ENCODE measurements around the gene FAM184B. TPM values are rescaled to one million over a fixed set of nuclear protein-coding genes. Genes with fewer than 3 reads are reported as not detected.

Gene FAM184B
- total RNA-seq, 2 experiments from 2014 or later = not detected

DNA sequence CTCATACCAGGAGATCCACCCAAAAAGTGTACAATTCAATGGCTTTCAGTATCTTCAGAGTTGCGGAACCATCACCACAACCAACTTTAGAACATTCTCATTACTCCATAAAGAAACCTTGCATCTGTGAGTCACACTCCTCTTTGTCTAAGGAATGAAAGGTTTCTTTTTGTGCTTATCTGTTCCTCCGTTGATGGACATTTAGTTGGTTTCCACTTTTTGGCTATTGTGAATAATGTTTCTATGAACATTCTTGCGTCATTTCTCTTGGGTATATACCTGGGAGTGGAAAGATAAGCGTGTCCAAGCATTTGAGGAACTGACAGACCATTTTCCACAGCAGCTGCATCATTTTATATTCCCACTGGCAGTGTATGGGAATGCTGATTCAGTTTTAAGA, 10.6 kb downstream of the FAM184B start:
- Mint-ChIP-seq H3K27me3 (peaks cover 7% of the 10 kb centered on the region), H3K36me3 (no peaks in the 10 kb centered on the region), H3K4me1 (ENCODE audit: low read depth) (no peaks in the 10 kb centered on the region), H3K27ac (no peak overlapping the region), H3K4me3 (no peak overlapping the region), H3K9me3 (peaks cover 4% of the 10 kb centered on the region)
- DNase-seq = no peak
- ChIA-PET POLR2A (no interaction called here), CTCF (no interaction called here)
- intact Hi-C loops (cut with micrococcal nuclease) = no loop called here

DNA sequence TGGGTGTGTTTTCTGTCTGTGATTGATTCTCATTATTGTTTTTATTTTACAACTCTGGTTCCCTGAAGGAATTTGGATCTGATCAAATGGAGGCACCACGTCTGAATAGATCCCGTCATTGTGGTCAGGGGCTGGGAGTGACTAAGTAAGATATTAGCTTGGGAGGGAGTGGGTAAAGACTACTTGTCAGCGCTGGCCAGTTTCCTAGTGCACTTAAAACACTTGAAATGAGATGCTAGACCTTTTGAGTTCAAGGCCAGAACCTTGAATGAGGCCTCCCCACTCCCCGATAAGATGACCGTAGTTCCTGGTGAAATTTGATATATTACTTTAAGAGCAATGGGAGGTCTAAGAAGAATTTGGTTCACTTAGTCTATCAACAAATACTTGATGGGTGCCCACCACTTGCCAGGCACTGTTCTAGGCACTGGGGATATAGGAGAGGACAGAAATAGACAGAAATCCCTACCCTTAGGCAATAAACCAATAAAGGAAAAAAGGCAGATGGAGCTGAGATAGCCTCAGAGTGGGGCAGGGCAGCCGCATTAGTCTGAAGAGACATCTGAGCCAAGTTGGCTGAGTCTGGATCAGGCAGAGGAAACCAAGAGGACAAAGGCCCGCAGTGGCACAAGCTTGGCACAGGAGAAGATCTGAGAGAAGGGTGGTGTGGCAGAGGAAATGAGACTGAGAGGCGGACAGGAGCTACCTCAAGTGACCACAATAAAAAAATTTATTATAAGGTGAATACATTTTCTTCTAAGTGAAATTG, 11.8 kb downstream of the FAM184B start:
- Mint-ChIP-seq H3K36me3 (no peaks in the 10 kb centered on the region), H3K9me3 (peaks cover 4% of the 10 kb centered on the region), H3K27ac (no peak overlapping the region), H3K4me1 (ENCODE audit: low read depth) (no peaks in the 10 kb centered on the region), H3K27me3 (peaks cover 7% of the 10 kb centered on the region), H3K4me3 (no peak overlapping the region)
- POLR2A ChIA-PET = no interaction called here
- intact Hi-C loops (cut with micrococcal nuclease) = no loop called here
- CTCF ChIA-PET = no interaction called here
- no peak for DNase-seq

DNA sequence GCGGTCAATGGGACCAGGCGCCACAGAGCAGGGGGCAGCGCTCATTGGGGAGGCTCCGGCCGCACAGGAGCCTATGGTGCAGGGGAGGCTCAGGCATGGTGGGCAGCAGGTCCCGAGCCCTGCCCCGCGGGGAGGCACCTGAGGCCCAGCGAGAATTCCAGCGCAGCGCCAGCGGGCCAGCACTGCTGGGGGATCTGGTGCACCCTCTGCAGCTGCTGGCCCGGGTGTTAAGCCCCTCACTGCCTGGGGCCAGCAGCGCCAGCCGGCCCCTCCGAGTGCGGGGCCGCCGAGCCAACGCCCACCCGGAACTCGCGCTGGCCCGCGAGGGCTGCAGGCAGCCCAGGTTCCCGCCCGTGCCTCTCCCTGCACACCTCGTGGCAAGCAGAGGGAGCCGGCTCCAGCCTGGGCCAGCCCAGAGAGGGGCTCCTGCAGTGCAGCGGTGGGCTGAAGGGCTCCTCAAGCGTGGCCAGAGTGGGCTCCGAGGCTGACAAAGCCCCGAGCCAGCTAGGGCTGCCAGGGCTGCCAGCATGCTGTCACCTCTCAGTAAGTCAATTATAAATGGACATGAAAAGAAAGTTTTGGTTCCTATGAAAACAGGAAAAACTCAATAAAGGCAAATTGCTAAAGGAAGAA, 14.5 kb downstream of the FAM184B start:
- DNase-seq = no peak
- Mint-ChIP-seq H3K4me1 (ENCODE audit: low read depth) (no peaks in the 10 kb centered on the region), H3K36me3 (no peaks in the 10 kb centered on the region), H3K9me3 (peaks cover 4% of the 10 kb centered on the region), H3K4me3 (no peak overlapping the region), H3K27ac (no peak overlapping the region), H3K27me3 (peaks cover 7% of the 10 kb centered on the region)
- intact Hi-C loops (cut with micrococcal nuclease) = no loop called here
- ChIA-PET CTCF (interaction anchor here (1.2 kb wide), 1 partner anchor 41 kb away, joined by 4 read pairs; no protein-coding TSS in a partner anchor), POLR2A (no interaction called here)

GRCh38 chr4:17765514-17766286, 15.7 kb downstream of the FAM184B start:
- peak; percentile 9 for DNase-seq
- POLR2A ChIA-PET = no interaction called here
- Mint-ChIP-seq H3K27me3 (peaks cover 7% of the 10 kb centered on the region), H3K9me3 (peaks cover 4% of the 10 kb centered on the region), H3K27ac (no peak overlapping the region), H3K36me3 (no peaks in the 10 kb centered on the region), H3K4me3 (no peak overlapping the region), H3K4me1 (ENCODE audit: low read depth) (no peaks in the 10 kb centered on the region)
- intact Hi-C loops (cut with micrococcal nuclease) = no loop called here
- CTCF ChIA-PET = interaction anchor here (0.8 to 1.2 kb wide), 2 partner anchors 43 to 152 kb away, joined by 3 to 4 read pairs; no protein-coding TSS in a partner anchor

DNA sequence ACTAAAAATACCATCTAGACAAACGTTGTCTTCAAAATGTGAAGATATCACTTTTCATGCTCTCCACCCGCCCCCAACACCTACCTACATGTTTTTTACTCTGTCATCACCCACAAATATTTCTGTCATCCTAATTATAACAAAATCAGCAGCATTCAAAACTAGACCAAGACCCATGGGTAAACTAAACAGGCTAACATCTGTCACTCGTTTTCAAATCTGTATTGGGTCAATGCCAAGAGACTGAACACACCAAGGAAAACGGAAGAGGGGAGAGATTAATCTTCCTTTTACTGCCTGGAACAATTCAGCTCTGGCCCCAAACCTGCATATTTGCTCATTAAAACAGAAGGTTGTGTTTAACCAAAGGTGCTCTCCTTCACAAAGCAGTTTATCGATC, 17.5 kb downstream of the FAM184B start:
- Mint-ChIP-seq H3K4me3 (no peak overlapping the region), H3K36me3 (no peaks in the 10 kb centered on the region), H3K27ac (no peak overlapping the region), H3K27me3 (peaks cover 3% of the 10 kb centered on the region), H3K9me3 (peaks cover 4% of the 10 kb centered on the region), H3K4me1 (ENCODE audit: low read depth) (no peaks in the 10 kb centered on the region)
- CTCF ChIA-PET = no interaction called here
- DNase-seq = no peak
- POLR2A ChIA-PET = no interaction called here
- intact Hi-C loops (cut with micrococcal nuclease) = no loop called here

DNA sequence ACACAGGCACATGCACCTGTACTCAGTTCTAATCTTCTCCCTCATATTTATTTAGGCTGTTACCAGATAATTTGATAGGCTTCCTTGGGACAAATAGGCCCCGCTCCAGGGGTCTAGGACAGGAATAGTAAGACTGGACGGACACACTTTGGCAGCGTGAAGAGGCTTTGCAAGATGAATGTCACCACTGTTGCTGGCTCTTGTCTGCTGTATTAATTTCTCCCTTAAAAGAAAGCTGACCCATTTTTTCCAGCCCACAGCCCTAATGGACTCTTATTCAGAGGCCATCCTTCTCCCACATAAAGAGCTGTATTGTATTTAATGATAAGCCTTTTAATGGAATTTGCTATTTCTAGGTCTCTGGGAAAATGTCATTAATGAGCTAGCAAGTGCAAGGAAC, 18.0 kb downstream of the FAM184B start:
- peaks cover 3% of the 10 kb centered on the region for H3K27me3 Mint-ChIP-seq
- intact Hi-C loops (cut with micrococcal nuclease) = no loop called here
- H3K4me3 Mint-ChIP-seq = no peak overlapping the region
- H3K4me1 Mint-ChIP-seq (ENCODE audit: low read depth) = no peaks in the 10 kb centered on the region
- no peak overlapping the region for H3K27ac Mint-ChIP-seq
- no peaks in the 10 kb centered on the region for H3K36me3 Mint-ChIP-seq
- CTCF ChIA-PET = interaction anchor here (0.8 kb wide), 1 partner anchor 15 kb away, joined by 3 read pairs; no protein-coding TSS in a partner anchor
- peaks cover 4% of the 10 kb centered on the region for H3K9me3 Mint-ChIP-seq
- POLR2A ChIA-PET = no interaction called here
- no peak for DNase-seq

DNA sequence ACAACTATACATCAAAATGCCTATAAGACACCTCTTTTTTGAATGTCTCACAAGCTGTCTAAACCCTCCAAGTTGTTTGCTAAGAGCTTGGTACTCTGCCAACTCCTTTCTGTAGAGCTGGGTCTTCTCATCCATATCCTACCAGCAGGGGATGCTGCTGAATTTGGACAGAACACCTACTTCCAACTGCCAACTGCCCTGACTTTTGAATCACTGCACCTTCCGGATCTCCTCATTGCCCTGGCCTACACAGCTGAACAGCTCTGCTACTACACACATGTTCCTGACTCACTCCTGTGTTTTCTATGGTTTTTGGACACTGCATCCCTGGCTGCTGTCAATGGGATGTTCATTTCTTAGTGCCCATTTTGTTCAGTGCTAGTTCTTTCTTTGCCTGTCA, 18.7 kb downstream of the FAM184B start:
- Mint-ChIP-seq H3K36me3 (no peaks in the 10 kb centered on the region), H3K4me1 (ENCODE audit: low read depth) (no peaks in the 10 kb centered on the region), H3K27me3 (peaks cover 3% of the 10 kb centered on the region), H3K9me3 (peaks cover 4% of the 10 kb centered on the region), H3K4me3 (no peak overlapping the region), H3K27ac (no peak overlapping the region)
- intact Hi-C loops (cut with micrococcal nuclease) = loop anchor here (1.0 kb wide), 1 partner anchor 46 kb away; no protein-coding TSS in a partner anchor
- ChIA-PET POLR2A (no interaction called here), CTCF (interaction anchor here (0.7 to 1.0 kb wide), 3 partner anchors 14 to 47 kb away, joined by 3 to 5 read pairs (median 3); no protein-coding TSS in a partner anchor)
- no peak for DNase-seq

- intact Hi-C loops (cut with micrococcal nuclease) = no loop called here
- no peak for DNase-seq
- Mint-ChIP-seq H3K4me3 (no peak overlapping the region), H3K4me1 (ENCODE audit: low read depth) (no peaks in the 10 kb centered on the region), H3K27me3 (peaks cover under 1% of the 10 kb centered on the region), H3K27ac (no peak overlapping the region), H3K36me3 (no peaks in the 10 kb centered on the region), H3K9me3 (peaks cover under 1% of the 10 kb centered on the region)
- CTCF ChIA-PET = no interaction called here
- POLR2A ChIA-PET = no interaction called here
These were observed 20.4 kb downstream of the FAM184B start for GRCh38 chr4:17761062-17761461.

GRCh38 chr4:17760626-17761025, 20.8 kb downstream of the FAM184B start:
- Mint-ChIP-seq H3K27ac (no peak overlapping the region), H3K9me3 (no peaks in the 10 kb centered on the region), H3K4me3 (no peak overlapping the region), H3K27me3 (peaks cover 3% of the 10 kb centered on the region), H3K36me3 (no peaks in the 10 kb centered on the region), H3K4me1 (ENCODE audit: low read depth) (no peaks in the 10 kb centered on the region)
- intact Hi-C loops (cut with micrococcal nuclease) = no loop called here
- POLR2A ChIA-PET = no interaction called here
- no peak for DNase-seq
- CTCF ChIA-PET = no interaction called here

GRCh38 chr4:17758485-17758884, 22.9 kb downstream of the FAM184B start:
- peaks cover 4% of the 10 kb centered on the region for H3K27me3 Mint-ChIP-seq

GRCh38 chr4:17757621-17758020, 23.8 kb downstream of the FAM184B start:
- Mint-ChIP-seq H3K9me3 (no peaks in the 10 kb centered on the region), H3K4me1 (ENCODE audit: low read depth) (no peaks in the 10 kb centered on the region), H3K36me3 (no peaks in the 10 kb centered on the region), H3K4me3 (no peak overlapping the region), H3K27me3 (peaks cover 4% of the 10 kb centered on the region), H3K27ac (no peak overlapping the region)
- DNase-seq = no peak
- intact Hi-C loops (cut with micrococcal nuclease) = no loop called here
- POLR2A ChIA-PET = no interaction called here
- CTCF ChIA-PET = no interaction called here

More at GRCh38 chr4:17758485-17758884, 22.9 kb downstream of the FAM184B start:
- DNase-seq = no peak
- H3K36me3 Mint-ChIP-seq = no peaks in the 10 kb centered on the region
- intact Hi-C loops (cut with micrococcal nuclease) = no loop called here
- H3K4me1 Mint-ChIP-seq (ENCODE audit: low read depth) = no peaks in the 10 kb centered on the region
- no peak overlapping the region for H3K4me3 Mint-ChIP-seq
- ChIA-PET CTCF (no interaction called here), POLR2A (no interaction called here)
- no peak overlapping the region for H3K27ac Mint-ChIP-seq
- H3K9me3 Mint-ChIP-seq = no peaks in the 10 kb centered on the region

- H3K27me3 Mint-ChIP-seq = peaks cover 4% of the 10 kb centered on the region
- POLR2A ChIA-PET = no interaction called here
These were observed 27.8 kb downstream of the FAM184B start for GRCh38 chr4:17753646-17754045.

More at GRCh38 chr4:17753646-17754045, 27.8 kb downstream of the FAM184B start:
- Mint-ChIP-seq H3K4me3 (no peak overlapping the region), H3K27ac (no peak overlapping the region), H3K4me1 (ENCODE audit: low read depth) (no peaks in the 10 kb centered on the region), H3K9me3 (no peaks in the 10 kb centered on the region), H3K36me3 (no peaks in the 10 kb centered on the region)
- intact Hi-C loops (cut with micrococcal nuclease) = no loop called here
- DNase-seq = no peak
- CTCF ChIA-PET = no interaction called here
